Measurements from ENCODE around the gene KAZN.
A peak's percentile ranks its signal among the peaks of the same experiment; 100 is the strongest.
"Not testable (repeated sequence)": the region's sequence is repeated elsewhere in the genome, so short reads cannot be mapped to it uniquely, and the experiment has no call there.

The KAZN gene

DNA sequence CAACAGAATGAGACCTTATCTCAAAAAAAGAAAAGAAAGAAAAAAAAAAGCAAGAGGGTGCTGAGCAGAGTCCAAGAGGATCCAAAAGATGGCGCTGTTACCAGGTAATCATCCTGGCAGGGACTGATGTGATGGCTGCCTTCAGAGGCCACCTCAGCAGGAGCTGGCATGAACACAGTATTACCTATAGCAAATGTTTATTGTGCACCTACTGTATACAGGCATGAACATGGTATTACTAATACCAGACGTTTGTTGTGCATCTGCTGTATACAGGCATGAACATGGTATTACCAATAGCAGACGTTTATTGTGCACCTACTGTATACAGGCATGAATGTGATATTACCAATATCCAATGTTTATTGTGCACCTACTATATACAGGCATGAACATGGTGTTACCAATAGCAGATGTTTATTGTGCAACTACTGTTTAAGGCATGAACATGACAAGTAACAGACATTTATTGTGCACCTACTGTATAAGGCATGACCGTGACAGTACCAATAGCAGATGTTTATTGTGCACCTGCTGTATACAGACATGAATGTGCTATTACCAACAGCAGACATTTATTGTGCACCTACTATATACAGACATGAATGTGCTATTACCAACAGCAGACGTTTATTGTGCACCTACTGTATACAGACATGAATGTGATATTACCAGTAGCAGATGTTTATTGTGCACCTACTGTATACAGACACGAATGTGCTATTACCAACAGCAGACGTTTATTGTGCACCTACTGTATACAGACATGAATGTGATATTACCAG is 439.9 kb downstream of the KAZN start:
- H3K27me3 ChIP-seq (replicated peaks; ENCODE audit: control insufficient read depth, insufficient read depth, low read length): no peaks in the 10 kb centered on the region
- TF ChIP-seq, protein P1, sequence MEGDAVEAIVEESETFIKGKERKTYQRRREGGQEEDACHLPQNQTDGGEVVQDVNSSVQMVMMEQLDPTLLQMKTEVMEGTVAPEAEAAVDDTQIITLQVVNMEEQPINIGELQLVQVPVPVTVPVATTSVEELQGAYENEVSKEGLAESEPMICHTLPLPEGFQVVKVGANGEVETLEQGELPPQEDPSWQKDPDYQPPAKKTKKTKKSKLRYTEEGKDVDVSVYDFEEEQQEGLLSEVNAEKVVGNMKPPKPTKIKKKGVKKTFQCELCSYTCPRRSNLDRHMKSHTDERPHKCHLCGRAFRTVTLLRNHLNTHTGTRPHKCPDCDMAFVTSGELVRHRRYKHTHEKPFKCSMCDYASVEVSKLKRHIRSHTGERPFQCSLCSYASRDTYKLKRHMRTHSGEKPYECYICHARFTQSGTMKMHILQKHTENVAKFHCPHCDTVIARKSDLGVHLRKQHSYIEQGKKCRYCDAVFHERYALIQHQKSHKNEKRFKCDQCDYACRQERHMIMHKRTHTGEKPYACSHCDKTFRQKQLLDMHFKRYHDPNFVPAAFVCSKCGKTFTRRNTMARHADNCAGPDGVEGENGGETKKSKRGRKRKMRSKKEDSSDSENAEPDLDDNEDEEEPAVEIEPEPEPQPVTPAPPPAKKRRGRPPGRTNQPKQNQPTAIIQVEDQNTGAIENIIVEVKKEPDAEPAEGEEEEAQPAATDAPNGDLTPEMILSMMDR (IDR thresholded peaks at IDR 0.05; ENCODE audit: insufficient read depth, low read length, poor library complexity, severe bottlenecking): peak; percentile 36
- H3K36me3 ChIP-seq (ENCODE audit: control insufficient read depth, insufficient read depth, low read length): no peaks in the 10 kb centered on the region
- no peak overlapping the region for H3K4me3 ChIP-seq (replicated peaks; ENCODE audit: low read depth, low read length)
- DNase-seq (ENCODE audit: extremely low read depth, insufficient read length): no peak

DNA sequence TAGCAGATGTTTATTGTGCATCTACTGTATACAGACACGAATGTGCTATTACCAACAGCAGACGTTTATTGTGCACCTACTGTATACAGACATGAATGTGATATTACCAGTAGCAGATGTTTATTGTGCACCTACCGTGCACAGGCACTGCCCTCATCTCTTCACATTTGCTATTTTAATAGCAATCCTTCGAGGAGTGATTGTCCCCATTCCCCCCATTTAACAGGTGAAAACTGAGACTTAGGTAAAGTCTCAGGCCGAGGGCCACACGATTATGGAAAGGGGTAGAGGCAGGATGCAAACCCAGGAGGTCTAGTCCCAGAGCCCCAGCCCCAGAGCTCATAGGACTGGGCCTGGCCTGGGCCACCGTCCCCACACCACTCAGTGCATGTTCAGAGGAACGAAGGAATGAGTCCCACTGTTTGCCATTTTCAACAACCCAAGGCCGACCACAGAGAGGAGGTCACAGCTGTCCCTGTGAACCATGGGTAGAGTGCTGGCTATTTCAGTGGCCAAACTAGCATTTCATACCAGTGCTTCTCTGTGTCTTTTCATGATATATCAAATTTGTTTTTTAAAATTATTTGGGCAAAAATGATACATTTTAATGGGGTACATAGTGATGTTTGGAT is 440.6 kb downstream of the KAZN start:
- DNase-seq (ENCODE audit: extremely low read depth, insufficient read length): no peak
- H3K27me3 ChIP-seq (replicated peaks; ENCODE audit: control insufficient read depth, insufficient read depth, low read length): no peaks in the 10 kb centered on the region
- TF ChIP-seq, protein P1 (IDR thresholded peaks at IDR 0.05; ENCODE audit: insufficient read depth, low read length, poor library complexity, severe bottlenecking): no peak
- H3K4me3 ChIP-seq (replicated peaks; ENCODE audit: low read depth, low read length): no peak overlapping the region
- no peaks in the 10 kb centered on the region for H3K36me3 ChIP-seq (ENCODE audit: control insufficient read depth, insufficient read depth, low read length)

DNA sequence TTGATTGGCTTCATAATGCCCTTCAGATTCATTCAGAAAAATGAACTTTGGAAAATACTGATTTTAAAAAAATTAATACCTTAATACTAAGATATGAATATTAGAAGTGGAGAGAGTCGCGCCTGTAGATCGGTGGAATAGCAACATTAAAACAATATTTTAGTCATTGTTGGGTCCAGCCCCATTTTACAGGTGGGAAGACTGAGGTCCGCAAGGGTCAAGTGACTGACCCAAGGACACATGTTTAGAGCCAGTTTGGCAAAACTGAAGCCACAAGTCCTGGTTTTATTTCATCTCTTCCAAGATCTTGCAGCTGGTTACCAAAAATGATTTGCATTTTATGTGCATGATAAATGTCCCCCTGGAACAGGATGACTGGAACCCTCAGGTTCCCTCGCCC is 441.4 kb downstream of the KAZN start:
- TF ChIP-seq, protein P1 (IDR thresholded peaks at IDR 0.05; ENCODE audit: insufficient read depth, low read length, poor library complexity, severe bottlenecking): no peak
- no peak for DNase-seq (ENCODE audit: extremely low read depth, insufficient read length)
- H3K27me3 ChIP-seq (replicated peaks; ENCODE audit: control insufficient read depth, insufficient read depth, low read length): no peaks in the 10 kb centered on the region

DNA sequence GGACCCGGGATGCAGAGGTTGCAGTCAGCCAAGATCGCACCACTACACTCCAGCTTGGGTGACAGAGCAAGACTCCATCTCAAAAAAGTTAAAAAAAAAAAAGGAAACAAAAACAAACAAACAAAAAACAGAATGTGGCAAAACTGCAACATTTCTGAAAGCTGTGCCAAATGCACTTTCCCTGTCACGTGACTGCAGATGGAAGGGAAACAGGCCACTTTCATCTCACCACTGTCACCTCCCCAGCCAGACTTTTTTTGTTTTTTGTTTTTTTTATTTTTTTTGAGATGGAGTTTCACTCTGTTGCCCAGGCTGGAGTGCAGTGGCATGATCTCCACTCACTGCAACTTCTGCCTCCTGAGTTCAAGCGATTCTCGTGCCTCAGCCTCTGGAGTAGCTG is 442.2 kb downstream of the KAZN start:
- H3K36me3 ChIP-seq (ENCODE audit: control insufficient read depth, insufficient read depth, low read length); DNase-seq (ENCODE audit: extremely low read depth, insufficient read length); H3K27me3 ChIP-seq (replicated peaks; ENCODE audit: control insufficient read depth, insufficient read depth, low read length); H3K4me3 ChIP-seq (replicated peaks; ENCODE audit: low read depth, low read length): not testable (repeated sequence)

More for the DNA sequence above, 441.4 kb downstream of the KAZN start:
- Histone ChIP-seq H3K36me3 (ENCODE audit: control insufficient read depth, insufficient read depth, low read length) (no peaks in the 10 kb centered on the region), H3K4me3 (replicated peaks; ENCODE audit: low read depth, low read length) (no peak overlapping the region)

DNA sequence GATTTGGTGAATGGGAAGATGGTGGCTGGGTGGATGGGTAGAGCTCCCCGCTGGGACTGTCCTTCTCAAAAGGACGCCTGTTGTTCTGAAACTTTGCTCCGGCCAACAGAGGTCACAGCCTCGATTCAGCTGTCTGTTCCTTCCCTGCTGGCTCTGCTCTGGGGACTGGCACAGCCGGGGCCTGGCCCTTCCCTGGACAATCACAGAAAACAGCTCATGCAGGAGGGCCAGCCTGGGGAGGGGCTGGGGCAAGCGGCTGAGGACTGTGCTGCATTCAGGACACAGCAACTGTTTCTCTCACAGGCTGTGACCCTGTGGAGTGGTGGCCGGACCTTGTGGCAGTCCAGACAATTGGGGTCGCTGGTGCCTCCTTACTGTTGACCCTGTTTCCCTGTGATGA is 444.4 kb downstream of the KAZN start:
- H3K36me3 ChIP-seq (ENCODE audit: control insufficient read depth, insufficient read depth, low read length): no peaks in the 10 kb centered on the region
- no peaks in the 10 kb centered on the region for H3K27me3 ChIP-seq (replicated peaks; ENCODE audit: control insufficient read depth, insufficient read depth, low read length)
- TF ChIP-seq, protein P1 (IDR thresholded peaks at IDR 0.05; ENCODE audit: insufficient read depth, low read length, poor library complexity, severe bottlenecking): no peak
- DNase-seq (ENCODE audit: extremely low read depth, insufficient read length): no peak
- H3K4me3 ChIP-seq (replicated peaks; ENCODE audit: low read depth, low read length): no peak overlapping the region

DNA sequence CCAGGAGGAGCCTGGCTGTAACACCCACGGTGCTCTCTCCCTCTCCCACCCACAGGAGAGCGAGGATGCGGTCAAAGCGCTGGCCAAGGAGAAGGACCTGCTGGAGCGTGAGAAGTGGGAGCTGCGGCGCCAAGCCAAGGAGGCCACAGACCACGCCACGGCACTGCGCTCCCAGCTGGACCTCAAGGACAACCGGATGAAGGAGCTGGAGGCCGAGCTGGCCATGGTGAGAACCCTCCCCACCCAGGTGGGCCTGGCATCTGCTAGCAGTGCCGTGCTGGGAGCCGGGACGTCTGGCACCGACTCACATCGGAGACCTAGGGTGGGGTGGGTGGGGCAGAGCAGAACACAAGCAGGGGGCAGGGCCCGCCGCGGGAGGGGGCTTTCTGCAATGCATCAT is 445.4 kb downstream of the KAZN start:
- no peak overlapping the region for H3K4me3 ChIP-seq (replicated peaks; ENCODE audit: low read depth, low read length)
- no peaks in the 10 kb centered on the region for H3K36me3 ChIP-seq (ENCODE audit: control insufficient read depth, insufficient read depth, low read length)
- no peaks in the 10 kb centered on the region for H3K27me3 ChIP-seq (replicated peaks; ENCODE audit: control insufficient read depth, insufficient read depth, low read length)
- no peak for DNase-seq (ENCODE audit: extremely low read depth, insufficient read length)
- TF ChIP-seq, protein P1 (IDR thresholded peaks at IDR 0.05; ENCODE audit: insufficient read depth, low read length, poor library complexity, severe bottlenecking): no peak
